ENCODE data around the gene EPN3. TPM values are rescaled to one million over a fixed set of nuclear protein-coding genes. Genes with fewer than 3 reads are reported as not detected.

The EPN3 gene
- total RNA-seq, 2 experiments from 2014 or later: not detected

DNA sequence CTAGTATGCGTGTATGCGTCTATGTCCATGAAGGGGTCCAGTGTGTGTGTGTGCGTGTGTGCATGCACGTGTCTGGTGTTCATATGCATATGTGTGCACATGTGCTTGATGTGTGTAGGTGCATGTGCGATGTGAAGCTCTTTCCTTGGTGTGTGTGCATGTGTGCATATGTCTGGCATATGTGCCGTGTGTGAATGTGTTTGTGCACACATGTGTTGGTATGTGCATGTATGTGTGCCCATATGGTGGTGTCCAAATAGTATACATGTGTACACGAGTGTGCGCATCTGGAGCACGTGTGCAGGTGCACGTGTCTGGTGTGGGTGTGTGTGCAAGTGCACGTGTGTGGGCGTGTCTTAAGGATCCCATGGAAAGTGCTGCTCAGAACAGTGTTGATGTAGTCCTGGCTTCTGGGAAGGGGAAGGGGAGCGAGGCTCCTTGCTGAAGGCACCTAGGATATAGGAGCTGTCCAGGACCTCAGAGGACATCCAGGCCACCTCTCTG, 45.0 kb downstream of the EPN3 start:
- intact Hi-C loops (cut with DNase I, micrococcal nuclease): no loop called here
- DNase-seq (no peak), ATAC-seq (ENCODE audit: poor library complexity) (no peak)
- peaks cover 24% of the 10 kb centered on the region for H3K27me3 Mint-ChIP-seq
- no peaks in the 10 kb centered on the region for H3K4me1 Mint-ChIP-seq (ENCODE audit: low read depth)
- no peak overlapping the region for H3K4me3 Mint-ChIP-seq
- Histone ChIP-seq H3K4me3 (ENCODE audit: low read length) (no peak overlapping the region), H3K27me3 (ENCODE audit: control insufficient read depth in 1 of 2, insufficient read depth in 2 of 2, low read length in 2 of 2) (peaks cover 0 to 3% of the 10 kb centered on the region in 2 experiments), H3K9me3 (ENCODE audit: control insufficient read depth in 1 of 2, insufficient read depth in 1 of 2, low read length in 2 of 2) (no peaks in the 10 kb centered on the region), H3K36me3 (ENCODE audit: insufficient read depth, low read length) (no peaks in the 10 kb centered on the region), H3K4me1 (ENCODE audit: insufficient read depth, low read length) (no peaks in the 10 kb centered on the region), H3K27ac (ENCODE audit: low read depth in 1 of 2, low read length in 2 of 2) (no peak overlapping the region)
- H3K9me3 Mint-ChIP-seq: no peaks in the 10 kb centered on the region
- H3K27ac Mint-ChIP-seq: no peak overlapping the region
- TF ChIP-seq, protein P1, sequence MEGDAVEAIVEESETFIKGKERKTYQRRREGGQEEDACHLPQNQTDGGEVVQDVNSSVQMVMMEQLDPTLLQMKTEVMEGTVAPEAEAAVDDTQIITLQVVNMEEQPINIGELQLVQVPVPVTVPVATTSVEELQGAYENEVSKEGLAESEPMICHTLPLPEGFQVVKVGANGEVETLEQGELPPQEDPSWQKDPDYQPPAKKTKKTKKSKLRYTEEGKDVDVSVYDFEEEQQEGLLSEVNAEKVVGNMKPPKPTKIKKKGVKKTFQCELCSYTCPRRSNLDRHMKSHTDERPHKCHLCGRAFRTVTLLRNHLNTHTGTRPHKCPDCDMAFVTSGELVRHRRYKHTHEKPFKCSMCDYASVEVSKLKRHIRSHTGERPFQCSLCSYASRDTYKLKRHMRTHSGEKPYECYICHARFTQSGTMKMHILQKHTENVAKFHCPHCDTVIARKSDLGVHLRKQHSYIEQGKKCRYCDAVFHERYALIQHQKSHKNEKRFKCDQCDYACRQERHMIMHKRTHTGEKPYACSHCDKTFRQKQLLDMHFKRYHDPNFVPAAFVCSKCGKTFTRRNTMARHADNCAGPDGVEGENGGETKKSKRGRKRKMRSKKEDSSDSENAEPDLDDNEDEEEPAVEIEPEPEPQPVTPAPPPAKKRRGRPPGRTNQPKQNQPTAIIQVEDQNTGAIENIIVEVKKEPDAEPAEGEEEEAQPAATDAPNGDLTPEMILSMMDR (IDR thresholded peaks at IDR 0.05): no peak
- no peaks in the 10 kb centered on the region for H3K36me3 Mint-ChIP-seq (ENCODE audit: low read depth)
- ChIA-PET CTCF (no interaction called here), POLR2A (no interaction called here)

DNA sequence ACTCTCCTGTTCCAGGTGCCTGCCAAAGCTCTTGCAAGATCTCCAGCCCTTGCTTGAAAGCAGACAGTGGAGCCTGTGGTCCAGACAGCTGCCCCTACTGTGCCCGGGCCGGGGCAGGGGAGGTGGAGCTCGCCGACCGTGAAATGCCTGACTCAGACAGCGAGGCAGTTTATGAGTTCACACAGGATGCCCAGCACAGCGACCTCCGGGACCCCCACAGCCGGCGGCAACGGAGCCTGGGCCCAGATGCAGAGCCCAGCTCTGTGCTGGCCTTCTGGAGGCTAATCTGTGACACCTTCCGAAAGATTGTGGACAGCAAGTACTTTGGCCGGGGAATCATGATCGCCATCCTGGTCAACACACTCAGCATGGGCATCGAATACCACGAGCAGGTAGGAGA, 45.6 kb downstream of the EPN3 start:
- H3K36me3 ChIP-seq (ENCODE audit: insufficient read depth, low read length): no peaks in the 10 kb centered on the region
- DNase-seq (no peak), ATAC-seq (ENCODE audit: poor library complexity) (no peak)
- no peaks in the 10 kb centered on the region for H3K4me1 ChIP-seq (ENCODE audit: insufficient read depth, low read length)
- no peaks in the 10 kb centered on the region for H3K9me3 ChIP-seq (ENCODE audit: control insufficient read depth in 1 of 2, insufficient read depth in 1 of 2, low read length in 2 of 2)
- no peak overlapping the region for H3K4me3 Mint-ChIP-seq
- H3K4me1 Mint-ChIP-seq (ENCODE audit: low read depth): no peaks in the 10 kb centered on the region
- H3K27ac ChIP-seq (ENCODE audit: low read depth in 1 of 2, low read length in 2 of 2): no peak overlapping the region
- H3K36me3 Mint-ChIP-seq (ENCODE audit: low read depth): no peaks in the 10 kb centered on the region
- no peaks in the 10 kb centered on the region for H3K9me3 Mint-ChIP-seq
- CTCF ChIA-PET: no interaction called here
- TF ChIP-seq, protein P1 (IDR thresholded peaks at IDR 0.05): no peak
- no peak overlapping the region for H3K27ac Mint-ChIP-seq
- peaks cover 28% of the 10 kb centered on the region for H3K27me3 Mint-ChIP-seq
- no peak overlapping the region for H3K4me3 ChIP-seq (ENCODE audit: low read length)
- peaks cover 0 to 3% of the 10 kb centered on the region in 2 experiments for H3K27me3 ChIP-seq (ENCODE audit: control insufficient read depth in 1 of 2, insufficient read depth in 2 of 2, low read length in 2 of 2)
- POLR2A ChIA-PET: no interaction called here
- intact Hi-C loops (cut with DNase I, micrococcal nuclease): no loop called here

DNA sequence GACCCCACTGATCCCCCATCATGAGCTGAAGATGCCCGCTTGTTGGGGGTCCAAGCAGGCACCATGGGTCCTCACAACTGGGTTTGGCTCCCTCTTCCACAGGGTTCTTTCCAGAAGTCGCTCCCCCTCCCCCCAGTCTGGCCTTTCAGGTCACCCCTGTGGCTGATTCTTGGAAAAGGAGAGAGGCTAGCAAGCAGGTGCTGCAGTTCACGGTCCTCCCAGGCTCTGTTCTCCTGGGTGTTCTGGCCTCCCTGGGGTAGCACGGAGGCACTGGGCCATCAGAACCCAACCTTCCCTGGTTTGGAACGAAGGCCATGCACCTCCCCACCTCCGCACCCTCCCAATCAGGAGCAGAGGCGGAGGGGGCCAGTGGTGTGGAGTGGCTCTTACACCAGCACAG, 46.9 kb downstream of the EPN3 start:
- H3K27me3 Mint-ChIP-seq: peaks cover 32% of the 10 kb centered on the region
- DNase-seq: no peak

More for the DNA sequence above, 46.9 kb downstream of the EPN3 start:
- ChIA-PET CTCF (no interaction called here), POLR2A (no interaction called here)
- no peak overlapping the region for H3K27ac Mint-ChIP-seq
- H3K4me1 Mint-ChIP-seq (ENCODE audit: low read depth): no peaks in the 10 kb centered on the region
- intact Hi-C loops (cut with DNase I, micrococcal nuclease): no loop called here
- Histone ChIP-seq H3K4me3 (ENCODE audit: low read length) (no peak overlapping the region), H3K27ac (ENCODE audit: low read depth in 1 of 2, low read length in 2 of 2) (no peak overlapping the region), H3K36me3 (ENCODE audit: insufficient read depth, low read length) (no peaks in the 10 kb centered on the region), H3K4me1 (ENCODE audit: insufficient read depth, low read length) (no peaks in the 10 kb centered on the region), H3K27me3 (ENCODE audit: control insufficient read depth in 1 of 2, insufficient read depth in 2 of 2, low read length in 2 of 2) (peaks cover 0 to 3% of the 10 kb centered on the region in 2 experiments), H3K9me3 (ENCODE audit: control insufficient read depth in 1 of 2, insufficient read depth in 1 of 2, low read length in 2 of 2) (no peaks in the 10 kb centered on the region)
- no peaks in the 10 kb centered on the region for H3K9me3 Mint-ChIP-seq
- no peak overlapping the region for H3K4me3 Mint-ChIP-seq
- H3K36me3 Mint-ChIP-seq (ENCODE audit: low read depth): no peaks in the 10 kb centered on the region
- no peak for ATAC-seq (ENCODE audit: poor library complexity)
- TF ChIP-seq, protein P1 (IDR thresholded peaks at IDR 0.05): no peak

Data from CD4-positive, alpha-beta T cell (primary cell).